ENCODE data around the gene METTL18.

- TF ChIP-seq CTCF (optimal IDR thresholded peaks at IDR 0.05 in 1 of 3, IDR thresholded peaks at IDR 0.05 in 1 of 3, conservative IDR thresholded peaks at IDR 0.05 in 1 of 3; ENCODE audit: extremely low read depth in 1 of 3, insufficient read depth in 2 of 3, low read length in 3 of 3) (no peak), EZH2 (IDR thresholded peaks at IDR 0.05; ENCODE audit: low read length) (no peak)
These were observed 32.0 kb downstream of the METTL18 start for GRCh38 chr1:169762699-169763098.

All from keratinocyte (primary cell).